SKM-1 (cell line): ENCODE results near the gene EBF3.

Experiments
- DNase-seq: peaks from one replicate; lab custom pipeline; 2025; ENCODE audit not compliant: unreplicated experiment; lab: John Stamatoyannopoulos, UW

EBF3 gene

GRCh38 chr10:129945526-129945925 lies 18.5 kb downstream of the EBF3 start:
- no peak for DNase-seq

GRCh38 chr10:129945064-129945463 lies 19.0 kb downstream of the EBF3 start:
- DNase-seq, result no peak

GRCh38 chr10:129944456-129944855 lies 19.6 kb downstream of the EBF3 start:
- DNase-seq, result no peak

- DNase-seq, result no peak
Observed at GRCh38 chr10:129942936-129943715, 20.9 kb downstream of the EBF3 start.

GRCh38 chr10:129942391-129942790 lies 21.7 kb downstream of the EBF3 start:
- no peak for DNase-seq

GRCh38 chr10:129942019-129942277 lies 22.1 kb downstream of the EBF3 start:
- DNase-seq, result no peak

GRCh38 chr10:129941199-129942018 lies 22.7 kb downstream of the EBF3 start:
- no peak for DNase-seq

- no peak for DNase-seq
Observed at GRCh38 chr10:129940617-129941198, 23.4 kb downstream of the EBF3 start.

GRCh38 chr10:129939416-129940275 lies 24.4 kb downstream of the EBF3 start:
- no peak for DNase-seq

GRCh38 chr10:129938460-129938859 lies 25.6 kb downstream of the EBF3 start:
- DNase-seq, result no peak

- DNase-seq, result no peak
Observed at GRCh38 chr10:129937351-129937751, 26.7 kb downstream of the EBF3 start.

- no peak for DNase-seq
Observed at GRCh38 chr10:129936923-129937300, 27.2 kb downstream of the EBF3 start.

GRCh38 chr10:129936266-129936922 lies 27.7 kb downstream of the EBF3 start:
- no peak for DNase-seq

GRCh38 chr10:129935867-129936152 lies 28.3 kb downstream of the EBF3 start:
- DNase-seq, result no peak

GRCh38 chr10:129935102-129935866 lies 28.8 kb downstream of the EBF3 start:
- no peak for DNase-seq

GRCh38 chr10:129934196-129934925 lies 29.7 kb downstream of the EBF3 start:
- no peak for DNase-seq

- no peak for DNase-seq
Observed at GRCh38 chr10:129933456-129934092, 30.5 kb downstream of the EBF3 start.

GRCh38 chr10:129932751-129933433 lies 31.2 kb downstream of the EBF3 start:
- no peak for DNase-seq

- no peak for DNase-seq
Observed at GRCh38 chr10:129932182-129932581, 31.9 kb downstream of the EBF3 start.
